H9 (cell line): ENCODE measurements around the gene HEXD. TPM values are rescaled to one million over a fixed set of nuclear protein-coding genes. Genes with fewer than 3 reads are reported as not detected.

Source experiments
- DNase-seq: peaks from one replicate; pipeline ENCODE4 v3.0.0-alpha.2; 2017
- H2AFZ ChIP-seq: one replicate; pipeline ENCODE4 v1.6.1; 2013; ENCODE audit warnings: mild to moderate bottlenecking, low read length, control low read depth, moderate library complexity
- H2AK5ac ChIP-seq: 2 replicates; pipeline ENCODE4 v1.6.1; 2013; ENCODE audit warnings: low read length, control low read depth, mixed read lengths; ENCODE audit not compliant: insufficient read length
- H2BK120ac ChIP-seq: one replicate; pipeline ENCODE4 v1.6.1; 2013; ENCODE audit warnings: low read depth, mild to moderate bottlenecking, low read length, control low read depth, inconsistent platforms; ENCODE audit not compliant: poor library complexity, severe bottlenecking
- H2BK12ac ChIP-seq: 2 replicates; pipeline ENCODE4 v1.6.1; 2013; ENCODE audit warnings: low read length, control low read depth, mixed read lengths, low read depth; ENCODE audit not compliant: insufficient read length
- H2BK15ac ChIP-seq: 2 replicates; pipeline ENCODE4 v1.6.1; 2013; ENCODE audit warnings: low read depth, low read length, control low read depth
- H2BK20ac ChIP-seq: one replicate; pipeline ENCODE4 v1.6.1; 2013; ENCODE audit warnings: low read depth, mild to moderate bottlenecking, low read length, control low read depth, inconsistent platforms; ENCODE audit not compliant: poor library complexity, severe bottlenecking
- H2BK5ac ChIP-seq: 2 replicates; pipeline ENCODE4 v1.6.1; 2013; ENCODE audit warnings: low read length, control low read depth, mixed read lengths; ENCODE audit not compliant: insufficient read length
- H3K14ac ChIP-seq: 2 replicates; pipeline ENCODE4 v1.6.1; 2013; ENCODE audit warnings: low read length, control low read depth; ENCODE audit not compliant: insufficient read depth
- H3K18ac ChIP-seq: 2 replicates; pipeline ENCODE4 v1.6.1; 2013; ENCODE audit warnings: low read depth, mild to moderate bottlenecking, mixed read lengths, low read length, control low read depth; ENCODE audit not compliant: insufficient read length
- H3K23ac ChIP-seq: 2 replicates; pipeline ENCODE4 v1.6.1; 2013; ENCODE audit warnings: low read length, control low read depth, mixed read lengths, low read depth; ENCODE audit not compliant: insufficient read length
- H3K23me2 ChIP-seq: 2 replicates; pipeline ENCODE4 v1.6.1; 2013; ENCODE audit warnings: low read depth, mild to moderate bottlenecking, mixed read lengths, low read length, control low read depth; ENCODE audit not compliant: insufficient read length, poor library complexity, severe bottlenecking
- H3K27ac ChIP-seq: 2 replicates; pipeline ENCODE4 v1.5.1; 2013; ENCODE audit warnings: low read length, control low read depth, mixed read lengths, low read depth; ENCODE audit not compliant: insufficient read length
- H3K27me3 ChIP-seq: 2 replicates; pipeline ENCODE4 v1.6.1; 2013; ENCODE audit warnings: low read length, control low read depth, inconsistent platforms; ENCODE audit not compliant: insufficient read depth
- H3K4ac ChIP-seq: 2 replicates; pipeline ENCODE4 v1.6.1; 2013; ENCODE audit warnings: low read depth, mild to moderate bottlenecking, control low read depth, inconsistent platforms, low read length, moderate library complexity
- H3K4me1 ChIP-seq: 2 replicates; pipeline ENCODE4 v1.6.1; 2013; ENCODE audit warnings: low read length, control low read depth, inconsistent platforms; ENCODE audit not compliant: insufficient read depth
- H3K4me2 ChIP-seq: 2 replicates; pipeline ENCODE4 v1.6.1; 2013; ENCODE audit warnings: low read length, control low read depth, mixed read lengths; ENCODE audit not compliant: insufficient read length, insufficient read depth
- H3K56ac ChIP-seq: 2 replicates; pipeline ENCODE4 v1.6.1; 2013; ENCODE audit warnings: low read depth, mild to moderate bottlenecking, mixed read lengths, low read length, control low read depth; ENCODE audit not compliant: insufficient read length
- H3K79me1 ChIP-seq: 2 replicates; pipeline ENCODE4 v1.6.1; 2013; ENCODE audit warnings: low read depth, mild to moderate bottlenecking, moderate library complexity, low read length, control low read depth, inconsistent platforms; ENCODE audit not compliant: insufficient read depth, poor library complexity, severe bottlenecking
- H3K79me2 ChIP-seq: 2 replicates; pipeline ENCODE4 v1.6.1; 2013; ENCODE audit warnings: low read length, control low read depth, inconsistent platforms; ENCODE audit not compliant: insufficient read depth
- H3K9ac ChIP-seq: 2 replicates; pipeline ENCODE4 v1.6.1; 2013; ENCODE audit warnings: low read length, control low read depth, mixed read lengths; ENCODE audit not compliant: insufficient read length; ENCODE audit errors: extremely low read depth
- H3K9me3 ChIP-seq: one replicate; pipeline ENCODE4 v1.6.1; 2013; ENCODE audit warnings: low read depth, low read length, inconsistent platforms; ENCODE audit not compliant: control insufficient read depth
- H3T11ph ChIP-seq: one replicate; pipeline ENCODE4 v1.6.1; 2013; ENCODE audit warnings: mild to moderate bottlenecking, low read length, control low read depth, inconsistent platforms
- H4K20me1 ChIP-seq: one replicate; pipeline ENCODE4 v1.6.1; 2013; ENCODE audit not compliant: control insufficient read depth, insufficient read length, insufficient read depth
- H4K5ac ChIP-seq: 2 replicates; pipeline ENCODE4 v1.6.1; 2013; ENCODE audit warnings: low read depth, mild to moderate bottlenecking, mixed read lengths, low read length, control low read depth; ENCODE audit not compliant: insufficient read length
- H4K8ac ChIP-seq: replicated peaks from 2 replicates; pipeline ENCODE4 v1.6.1; 2013; ENCODE audit warnings: low read length, control low read depth, mixed read lengths, low read depth; ENCODE audit not compliant: insufficient read length
- H4K91ac ChIP-seq: 2 replicates; pipeline ENCODE4 v1.6.1; 2013; ENCODE audit warnings: low read depth, mild to moderate bottlenecking, moderate library complexity, mixed read lengths, low read length, control low read depth; ENCODE audit not compliant: insufficient read length
- H3K27ac Mint-ChIP-seq, 3 experiments: 2 replicates in 2 of 3; 3 replicates in 1 of 3; pipeline ENCODE4 v1.8.0; 2020 to 2021; ENCODE audit warnings: mixed read lengths in 3 of 3, mild to moderate bottlenecking in 1 of 3, moderate library complexity in 1 of 3
- H3K27me3 Mint-ChIP-seq: 2 replicates; pipeline ENCODE4 v1.8.0; 2021; ENCODE audit warnings: low read depth, mild to moderate bottlenecking, moderate library complexity, mixed read lengths
- H3K36me3 Mint-ChIP-seq, 3 experiments: 2 replicates in 2 of 3; 3 replicates in 1 of 3; pipeline ENCODE4 v1.8.0; 2020 to 2021; ENCODE audit warnings: low read depth in 3 of 3, mixed read lengths in 3 of 3; ENCODE audit not compliant: insufficient read depth in 1 of 3
- H3K4me1 Mint-ChIP-seq, 2 experiments: 2 replicates each; pipeline ENCODE4 v1.8.0; 2020; ENCODE audit warnings: mixed read lengths in 2 of 2
- H3K4me3 Mint-ChIP-seq, 2 experiments: 2 replicates in 1 of 2; 3 replicates in 1 of 2; pipeline ENCODE4 v1.8.0; 2020 to 2021; ENCODE audit warnings: mild to moderate bottlenecking in 2 of 2, mixed read lengths in 2 of 2, moderate library complexity in 1 of 2
- H3K9me3 Mint-ChIP-seq, 2 experiments: 2 replicates in 1 of 2; 3 replicates in 1 of 2; pipeline ENCODE4 v1.8.0; 2020; ENCODE audit warnings: mild to moderate bottlenecking in 2 of 2, mixed read lengths in 2 of 2, moderate library complexity in 1 of 2
- WGBS: extraction: QIAGEN DNeasy Blood & Tissue Kit; methylation state at CpG from one replicate; pipeline ENCODE4 v1.1.7; 2013; ENCODE audit warnings: missing lambda C conversion rate, low lambda C conversion rate, mixed read lengths; ENCODE audit not compliant: insufficient read length; ENCODE audit errors: extremely low coverage; 5-methylcytosine and 5-hydroxymethylcytosine counted together
- total RNA-seq: library from RNA; stranded (reverse); gene quantifications from 2 replicates; pipeline ENCODE4 v1.2.1, GENCODE V29; 2021
- TF ChIP-seq, protein P1 (sequence below): fragments of 200-600 bp; sonication (generic); conservative IDR thresholded peaks from 3 replicates; pipeline ENCODE4 v1.8.0; 2021; ENCODE audit warnings: antibody characterized with exemption, mild to moderate bottlenecking

The HEXD gene
- total RNA-seq, 1 experiment from 2014 or later = 23.2 TPM

DNA sequence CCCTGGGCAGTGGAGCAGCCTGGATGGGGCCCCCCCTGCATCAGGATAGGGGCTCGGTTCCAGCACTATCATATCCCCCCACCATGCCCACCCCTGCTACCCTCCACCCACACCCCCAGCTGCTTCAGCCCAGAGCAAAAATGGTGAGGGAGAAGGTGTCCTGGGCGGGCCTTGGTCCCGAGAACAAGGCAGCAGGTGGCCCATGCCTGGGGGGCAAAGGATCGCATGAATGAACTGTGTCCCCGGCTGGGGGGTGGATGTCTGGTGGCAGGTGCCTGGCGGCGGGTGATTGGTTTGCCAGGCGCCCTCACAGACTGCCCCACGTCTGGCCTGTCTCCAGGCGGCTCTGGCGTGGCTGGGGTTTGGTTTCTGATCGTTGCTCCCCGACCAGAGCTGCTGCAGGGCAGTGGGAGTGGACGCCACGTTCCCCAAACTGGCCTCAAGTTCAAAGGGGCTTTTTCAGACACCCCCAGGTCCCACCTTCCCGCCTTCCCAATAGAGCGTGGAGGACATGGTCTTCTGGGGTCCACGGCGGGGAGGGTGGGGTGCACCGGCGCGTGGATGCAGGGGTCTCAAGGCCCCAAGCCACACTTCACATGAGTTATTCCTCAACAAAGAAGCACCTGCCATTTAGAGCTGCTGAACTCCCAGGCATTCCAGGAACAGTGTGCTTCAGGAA lies 34.0 kb upstream of the HEXD start:
- Histone ChIP-seq H4K8ac (no peak overlapping the region), H3K4me1 (no peaks in the 10 kb centered on the region), H2BK120ac (no peak overlapping the region), H4K91ac (no peak overlapping the region), H2AK5ac (no peak overlapping the region), H3K79me1 (no peaks in the 10 kb centered on the region), H2BK12ac (no peak overlapping the region), H3K4me2 (no peak overlapping the region), H3K27ac (no peak overlapping the region), H3K79me2 (no peaks in the 10 kb centered on the region), H3K18ac (no peak overlapping the region), H2AFZ (no peak overlapping the region), H2BK5ac (no peak overlapping the region), H3K9me3 (no peaks in the 10 kb centered on the region), H4K20me1 (no peaks in the 10 kb centered on the region), H3T11ph (no peak overlapping the region), H3K4ac (no peak overlapping the region), H3K27me3 (no peaks in the 10 kb centered on the region), H3K14ac (no peak overlapping the region; the same call in 1 of the 2 replicates), H3K23me2 (no peaks in the 10 kb centered on the region), H3K9ac (no peak overlapping the region), H4K5ac (no peak overlapping the region), H3K23ac (no peak overlapping the region), H2BK20ac (no peak overlapping the region), H3K56ac (no peak overlapping the region), H2BK15ac (no peak overlapping the region)
- Mint-ChIP-seq H3K4me3 (no peak overlapping the region), H3K27me3 (peaks cover 24% of the 10 kb centered on the region), H3K27ac (no peak overlapping the region), H3K4me1 (peaks cover 7 to 18% of the 10 kb centered on the region in 2 experiments), H3K9me3 (no peaks in the 10 kb centered on the region; a peak in 1 of 5 replicates), H3K36me3 (no peaks in the 10 kb centered on the region; a peak in 1 of 7 replicates)
- WGBS = no CpG with 5 or more reads among the region's 22 CpGs
- TF ChIP-seq, protein P1, sequence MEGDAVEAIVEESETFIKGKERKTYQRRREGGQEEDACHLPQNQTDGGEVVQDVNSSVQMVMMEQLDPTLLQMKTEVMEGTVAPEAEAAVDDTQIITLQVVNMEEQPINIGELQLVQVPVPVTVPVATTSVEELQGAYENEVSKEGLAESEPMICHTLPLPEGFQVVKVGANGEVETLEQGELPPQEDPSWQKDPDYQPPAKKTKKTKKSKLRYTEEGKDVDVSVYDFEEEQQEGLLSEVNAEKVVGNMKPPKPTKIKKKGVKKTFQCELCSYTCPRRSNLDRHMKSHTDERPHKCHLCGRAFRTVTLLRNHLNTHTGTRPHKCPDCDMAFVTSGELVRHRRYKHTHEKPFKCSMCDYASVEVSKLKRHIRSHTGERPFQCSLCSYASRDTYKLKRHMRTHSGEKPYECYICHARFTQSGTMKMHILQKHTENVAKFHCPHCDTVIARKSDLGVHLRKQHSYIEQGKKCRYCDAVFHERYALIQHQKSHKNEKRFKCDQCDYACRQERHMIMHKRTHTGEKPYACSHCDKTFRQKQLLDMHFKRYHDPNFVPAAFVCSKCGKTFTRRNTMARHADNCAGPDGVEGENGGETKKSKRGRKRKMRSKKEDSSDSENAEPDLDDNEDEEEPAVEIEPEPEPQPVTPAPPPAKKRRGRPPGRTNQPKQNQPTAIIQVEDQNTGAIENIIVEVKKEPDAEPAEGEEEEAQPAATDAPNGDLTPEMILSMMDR = no peak; the same call in 1 of the 3 replicates
- no peak for DNase-seq
